Choroid plexus epithelial cell (primary cell): Measurements from ENCODE around the gene ADAMTS12.
A peak's percentile ranks its signal among the peaks of the same experiment; 100 is the strongest.

Experiments used
- DNase-seq: peaks from one replicate; pipeline ENCODE4 v3.0.0-alpha.2; 2010; ENCODE audit warnings: low read depth
- H3K4me3 ChIP-seq: 2 replicates; pipeline ENCODE4 v1.5.1; 2011; ENCODE audit warnings: low read depth, mild to moderate bottlenecking, control low read depth, low read length, moderate library complexity
- CTCF ChIP-seq: conservative IDR thresholded peaks from 2 replicates; pipeline ENCODE4 v1.5.1; 2011; ENCODE audit warnings: low read depth, mild to moderate bottlenecking, control low read depth, inconsistent platforms, low read length, moderate library complexity

ADAMTS12 gene

GRCh38 chr5:33857037-33857436 is 34.8 kb downstream of the ADAMTS12 start:
- TF ChIP-seq CTCF = no peak
- H3K4me3 ChIP-seq = no peak overlapping the region
- DNase-seq = no peak

GRCh38 chr5:33855396-33855795 is 36.4 kb downstream of the ADAMTS12 start:
- no peak for DNase-seq
- no peak overlapping the region for H3K4me3 ChIP-seq
- no peak for TF ChIP-seq CTCF

- H3K4me3 ChIP-seq = no peak overlapping the region
- peak; percentile 93 for DNase-seq
- no peak for TF ChIP-seq CTCF
Observed at GRCh38 chr5:33854733-33855151, 37.0 kb downstream of the ADAMTS12 start.

- DNase-seq = no peak
- no peak overlapping the region for H3K4me3 ChIP-seq
- no peak for TF ChIP-seq CTCF
Observed at GRCh38 chr5:33852837-33853236, 39.0 kb downstream of the ADAMTS12 start.

- peak; percentile 58 for DNase-seq
- no peak for TF ChIP-seq CTCF
- no peak overlapping the region for H3K4me3 ChIP-seq
Observed at GRCh38 chr5:33852319-33852718, 39.5 kb downstream of the ADAMTS12 start.

- H3K4me3 ChIP-seq = no peak overlapping the region
- peak; percentile 82 for DNase-seq
- no peak for TF ChIP-seq CTCF
Observed at GRCh38 chr5:33850100-33850594, 41.6 kb downstream of the ADAMTS12 start.

GRCh38 chr5:33848554-33848953 is 43.2 kb downstream of the ADAMTS12 start:
- H3K4me3 ChIP-seq = no peak overlapping the region
- no peak for TF ChIP-seq CTCF
- DNase-seq = no peak
